IPS-15b (cell line): ENCODE measurements around the gene CKMT2.

Source experiments
- H3K27me3 ChIP-seq: one replicate; pipeline ENCODE4 v1.6.1; 2013; ENCODE audit warnings: low read length; ENCODE audit not compliant: control insufficient read depth, insufficient read depth
- H3K36me3 ChIP-seq: one replicate; pipeline ENCODE4 v1.6.1; 2013; ENCODE audit warnings: low read length; ENCODE audit not compliant: control insufficient read depth, insufficient read depth
- H3K4me1 ChIP-seq: one replicate; pipeline ENCODE4 v1.6.1; 2013; ENCODE audit warnings: mild to moderate bottlenecking, low read length; ENCODE audit not compliant: control insufficient read depth, insufficient read depth
- H3K4me3 ChIP-seq: one replicate; pipeline ENCODE4 v1.5.1; 2013; ENCODE audit warnings: low read depth, low read length
- H3K9ac ChIP-seq: one replicate; pipeline ENCODE4 v1.6.1; 2013; ENCODE audit warnings: low read depth, mild to moderate bottlenecking, low read length
- H3K9me3 ChIP-seq: one replicate; pipeline ENCODE4 v1.6.1; 2013; ENCODE audit warnings: mild to moderate bottlenecking, low read length; ENCODE audit not compliant: control insufficient read depth, insufficient read depth

CKMT2 gene

DNA sequence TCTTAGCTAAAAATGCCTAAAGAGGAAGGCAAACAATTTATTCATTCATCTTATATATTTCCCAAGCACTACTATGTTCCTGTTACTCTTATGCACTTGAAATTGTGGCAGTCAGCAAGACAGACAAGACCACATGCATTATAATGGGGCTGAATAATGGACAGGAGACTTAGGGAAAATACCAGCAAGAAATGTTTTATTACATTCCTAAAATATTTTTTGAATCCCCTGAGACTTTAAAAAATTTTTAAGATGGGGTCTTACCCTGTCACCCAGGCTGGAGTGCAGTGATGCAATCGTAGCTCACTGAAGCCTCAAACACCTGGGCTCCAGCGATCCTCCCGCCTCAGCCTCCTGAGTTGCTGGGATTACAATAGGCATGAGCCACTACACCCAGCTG lies 81.5 kb downstream of the CKMT2 start:
- Histone ChIP-seq H3K9me3 (no peaks in the 10 kb centered on the region), H3K4me3 (no peak overlapping the region), H3K27me3 (no peaks in the 10 kb centered on the region), H3K9ac (no peak overlapping the region), H3K36me3 (no peaks in the 10 kb centered on the region), H3K4me1 (peaks cover 4% of the 10 kb centered on the region)

DNA sequence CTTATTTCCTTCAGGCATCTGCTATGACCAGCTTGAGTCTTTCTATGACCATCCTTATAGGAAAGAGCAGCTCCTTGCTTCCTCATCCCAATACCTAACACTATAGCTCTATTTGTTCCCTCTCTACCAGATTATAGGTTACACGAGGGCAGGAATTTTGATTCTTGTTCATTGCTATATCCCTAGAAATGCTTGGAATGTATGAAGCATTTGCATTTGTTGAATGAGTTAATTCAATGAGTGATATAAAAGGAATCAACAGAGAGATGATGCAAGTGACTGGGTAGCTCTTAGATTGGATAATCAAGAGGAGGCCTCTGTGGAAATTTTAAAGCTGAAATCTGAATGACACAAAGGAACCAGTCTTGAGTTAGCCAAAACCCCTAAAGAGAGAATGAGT lies 82.2 kb downstream of the CKMT2 start:
- peaks cover 4% of the 10 kb centered on the region for H3K4me1 ChIP-seq
- no peaks in the 10 kb centered on the region for H3K27me3 ChIP-seq
- H3K36me3 ChIP-seq: no peaks in the 10 kb centered on the region
- H3K9me3 ChIP-seq: no peaks in the 10 kb centered on the region
- H3K4me3 ChIP-seq: no peak overlapping the region
- no peak overlapping the region for H3K9ac ChIP-seq

DNA sequence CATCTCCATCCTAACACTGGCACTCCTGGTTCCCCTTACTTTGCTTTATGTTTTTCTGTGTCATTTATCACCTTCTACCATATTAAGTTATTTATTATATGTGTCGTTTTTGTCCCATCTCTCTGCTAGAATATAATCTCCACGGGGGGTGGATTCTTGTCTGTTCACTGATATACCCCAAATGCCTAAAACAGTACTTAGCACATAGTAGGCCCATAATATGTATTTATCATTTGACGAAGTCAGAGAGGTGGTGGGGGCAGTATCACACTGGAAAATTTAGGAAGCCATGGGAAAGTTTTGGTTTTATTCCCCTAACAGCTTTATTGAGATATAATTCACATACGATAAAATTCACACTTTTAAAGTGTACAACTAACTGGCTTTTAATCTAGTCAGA lies 82.7 kb downstream of the CKMT2 start:
- Histone ChIP-seq H3K9me3 (no peaks in the 10 kb centered on the region), H3K27me3 (no peaks in the 10 kb centered on the region), H3K4me1 (peaks cover 4% of the 10 kb centered on the region), H3K9ac (no peak overlapping the region), H3K4me3 (no peak overlapping the region), H3K36me3 (no peaks in the 10 kb centered on the region)
